GM12865 (cell line): ENCODE data around the gene ST6GALNAC3.

Experiments used
- DNase-seq: peaks from one replicate; pipeline ENCODE4 v3.0.0; 2010; ENCODE audit warnings: low read depth
- H3K4me3 ChIP-seq: 2 replicates; pipeline ENCODE4 v1.5.1; 2011; ENCODE audit warnings: mild to moderate bottlenecking, low read depth, low read length, control low read depth
- CTCF ChIP-seq: IDR thresholded peaks from 2 replicates; pipeline ENCODE4 v1.5.1; 2011; ENCODE audit warnings: low read length, control low read depth, low read depth, inconsistent platforms; ENCODE audit not compliant: insufficient read depth; ENCODE audit errors: missing control alignments

Gene ST6GALNAC3

GRCh38 chr1:76546354-76546933, 471.9 kb downstream of the ST6GALNAC3 start:
- DNase-seq = no peak
- TF ChIP-seq CTCF = no peak
- H3K4me3 ChIP-seq = no peak overlapping the region

GRCh38 chr1:76547916-76548315, 473.4 kb downstream of the ST6GALNAC3 start:
- H3K4me3 ChIP-seq = no peak overlapping the region
- DNase-seq = no peak
- no peak for TF ChIP-seq CTCF

GRCh38 chr1:76548513-76549100, 474.1 kb downstream of the ST6GALNAC3 start:
- no peak for DNase-seq
- TF ChIP-seq CTCF = no peak
- no peak overlapping the region for H3K4me3 ChIP-seq

GRCh38 chr1:76554283-76554682, 479.7 kb downstream of the ST6GALNAC3 start:
- DNase-seq = no peak
- H3K4me3 ChIP-seq = no peak overlapping the region
- no peak for TF ChIP-seq CTCF

GRCh38 chr1:76562292-76562691, 487.7 kb downstream of the ST6GALNAC3 start:
- no peak overlapping the region for H3K4me3 ChIP-seq
- DNase-seq = no peak
- TF ChIP-seq CTCF = no peak

GRCh38 chr1:76568573-76569238, 494.2 kb downstream of the ST6GALNAC3 start:
- no peak for TF ChIP-seq CTCF
- H3K4me3 ChIP-seq = no peak overlapping the region
- no peak for DNase-seq
